ENCODE results near the gene HBS1L.

The HBS1L gene

DNA sequence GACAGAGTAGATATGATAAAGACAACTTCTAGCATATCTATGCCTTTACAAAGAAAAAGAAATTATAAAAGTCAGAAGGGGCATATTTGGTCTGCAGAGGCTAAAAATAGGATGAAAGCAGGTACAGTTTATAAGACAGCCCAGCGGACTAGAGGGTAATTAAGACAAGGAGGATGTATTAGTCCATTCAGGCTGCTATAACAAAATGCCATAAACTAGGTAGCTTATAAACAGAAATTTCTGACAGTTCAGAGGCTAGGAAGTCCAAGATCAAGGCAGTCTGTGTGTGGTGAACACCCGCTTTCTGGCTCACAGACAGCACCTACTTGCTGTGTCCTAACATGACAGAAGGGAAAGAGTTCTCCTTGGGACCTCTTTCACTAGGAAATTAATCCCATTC, 5.7 kb downstream of the HBS1L start:
- TF ChIP-seq, protein P1, sequence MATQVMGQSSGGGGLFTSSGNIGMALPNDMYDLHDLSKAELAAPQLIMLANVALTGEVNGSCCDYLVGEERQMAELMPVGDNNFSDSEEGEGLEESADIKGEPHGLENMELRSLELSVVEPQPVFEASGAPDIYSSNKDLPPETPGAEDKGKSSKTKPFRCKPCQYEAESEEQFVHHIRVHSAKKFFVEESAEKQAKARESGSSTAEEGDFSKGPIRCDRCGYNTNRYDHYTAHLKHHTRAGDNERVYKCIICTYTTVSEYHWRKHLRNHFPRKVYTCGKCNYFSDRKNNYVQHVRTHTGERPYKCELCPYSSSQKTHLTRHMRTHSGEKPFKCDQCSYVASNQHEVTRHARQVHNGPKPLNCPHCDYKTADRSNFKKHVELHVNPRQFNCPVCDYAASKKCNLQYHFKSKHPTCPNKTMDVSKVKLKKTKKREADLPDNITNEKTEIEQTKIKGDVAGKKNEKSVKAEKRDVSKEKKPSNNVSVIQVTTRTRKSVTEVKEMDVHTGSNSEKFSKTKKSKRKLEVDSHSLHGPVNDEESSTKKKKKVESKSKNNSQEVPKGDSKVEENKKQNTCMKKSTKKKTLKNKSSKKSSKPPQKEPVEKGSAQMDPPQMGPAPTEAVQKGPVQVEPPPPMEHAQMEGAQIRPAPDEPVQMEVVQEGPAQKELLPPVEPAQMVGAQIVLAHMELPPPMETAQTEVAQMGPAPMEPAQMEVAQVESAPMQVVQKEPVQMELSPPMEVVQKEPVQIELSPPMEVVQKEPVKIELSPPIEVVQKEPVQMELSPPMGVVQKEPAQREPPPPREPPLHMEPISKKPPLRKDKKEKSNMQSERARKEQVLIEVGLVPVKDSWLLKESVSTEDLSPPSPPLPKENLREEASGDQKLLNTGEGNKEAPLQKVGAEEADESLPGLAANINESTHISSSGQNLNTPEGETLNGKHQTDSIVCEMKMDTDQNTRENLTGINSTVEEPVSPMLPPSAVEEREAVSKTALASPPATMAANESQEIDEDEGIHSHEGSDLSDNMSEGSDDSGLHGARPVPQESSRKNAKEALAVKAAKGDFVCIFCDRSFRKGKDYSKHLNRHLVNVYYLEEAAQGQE (IDR thresholded peaks at IDR 0.05; ENCODE audit: insufficient replicate concordance, low read depth), result no peak
- TF ChIP-seq, protein P2, sequence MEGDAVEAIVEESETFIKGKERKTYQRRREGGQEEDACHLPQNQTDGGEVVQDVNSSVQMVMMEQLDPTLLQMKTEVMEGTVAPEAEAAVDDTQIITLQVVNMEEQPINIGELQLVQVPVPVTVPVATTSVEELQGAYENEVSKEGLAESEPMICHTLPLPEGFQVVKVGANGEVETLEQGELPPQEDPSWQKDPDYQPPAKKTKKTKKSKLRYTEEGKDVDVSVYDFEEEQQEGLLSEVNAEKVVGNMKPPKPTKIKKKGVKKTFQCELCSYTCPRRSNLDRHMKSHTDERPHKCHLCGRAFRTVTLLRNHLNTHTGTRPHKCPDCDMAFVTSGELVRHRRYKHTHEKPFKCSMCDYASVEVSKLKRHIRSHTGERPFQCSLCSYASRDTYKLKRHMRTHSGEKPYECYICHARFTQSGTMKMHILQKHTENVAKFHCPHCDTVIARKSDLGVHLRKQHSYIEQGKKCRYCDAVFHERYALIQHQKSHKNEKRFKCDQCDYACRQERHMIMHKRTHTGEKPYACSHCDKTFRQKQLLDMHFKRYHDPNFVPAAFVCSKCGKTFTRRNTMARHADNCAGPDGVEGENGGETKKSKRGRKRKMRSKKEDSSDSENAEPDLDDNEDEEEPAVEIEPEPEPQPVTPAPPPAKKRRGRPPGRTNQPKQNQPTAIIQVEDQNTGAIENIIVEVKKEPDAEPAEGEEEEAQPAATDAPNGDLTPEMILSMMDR (IDR thresholded peaks at IDR 0.05; ENCODE audit: insufficient read depth, low read length), result no peak
- TF ChIP-seq GABPA (IDR thresholded peaks at IDR 0.05; ENCODE audit: low read depth) (no peak), POLR2AphosphoS5 (IDR thresholded peaks at IDR 0.05; ENCODE audit: low read depth) (no peak), SPI1 (IDR thresholded peaks at IDR 0.05; ENCODE audit: borderline replicate concordance, low read depth) (no peak)
- Histone ChIP-seq H3K27me3 (ENCODE audit: insufficient read depth, poor library complexity, severe bottlenecking) (no peaks in the 10 kb centered on the region), H3K27ac (replicated peaks) (no peak overlapping the region), H3K4me3 (replicated peaks; ENCODE audit: insufficient read depth, low read length) (no peak overlapping the region)
- DNase-seq (ENCODE audit: low read depth in 1 of 2, low spot score in 1 of 2), result no peak

DNA sequence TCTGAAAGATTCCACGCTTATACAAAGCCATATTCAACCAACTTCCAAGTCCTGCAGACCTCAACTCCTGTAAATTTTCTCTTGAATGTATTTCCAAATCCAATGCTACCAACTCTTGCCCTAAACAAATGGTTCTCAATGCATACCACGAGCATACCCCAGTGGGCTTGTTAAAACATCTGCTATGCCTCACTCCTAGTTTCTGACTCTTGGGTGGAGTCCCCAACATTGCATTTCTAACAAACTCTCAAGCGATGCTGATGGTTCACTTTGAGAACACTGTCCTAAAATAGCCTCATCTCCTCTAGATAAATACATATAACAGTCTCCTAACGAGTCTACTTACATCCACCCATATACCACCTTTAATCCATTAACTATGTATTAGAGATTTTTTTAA, 7.3 kb downstream of the HBS1L start:
- DNase-seq (ENCODE audit: low read depth in 1 of 2, low spot score in 1 of 2), result no peak
- Histone ChIP-seq H3K27ac (replicated peaks) (no peak overlapping the region), H3K27me3 (ENCODE audit: insufficient read depth, poor library complexity, severe bottlenecking) (no peaks in the 10 kb centered on the region), H3K4me3 (replicated peaks; ENCODE audit: insufficient read depth, low read length) (no peak overlapping the region)
- no peak for TF ChIP-seq SPI1 (IDR thresholded peaks at IDR 0.05; ENCODE audit: borderline replicate concordance, low read depth)
- no peak for TF ChIP-seq POLR2AphosphoS5 (IDR thresholded peaks at IDR 0.05; ENCODE audit: low read depth)
- TF ChIP-seq, protein P2 (IDR thresholded peaks at IDR 0.05; ENCODE audit: insufficient read depth, low read length), result no peak
- no peak for TF ChIP-seq GABPA (IDR thresholded peaks at IDR 0.05; ENCODE audit: low read depth)
- TF ChIP-seq, protein P1 (IDR thresholded peaks at IDR 0.05; ENCODE audit: insufficient replicate concordance, low read depth), result no peak

DNA sequence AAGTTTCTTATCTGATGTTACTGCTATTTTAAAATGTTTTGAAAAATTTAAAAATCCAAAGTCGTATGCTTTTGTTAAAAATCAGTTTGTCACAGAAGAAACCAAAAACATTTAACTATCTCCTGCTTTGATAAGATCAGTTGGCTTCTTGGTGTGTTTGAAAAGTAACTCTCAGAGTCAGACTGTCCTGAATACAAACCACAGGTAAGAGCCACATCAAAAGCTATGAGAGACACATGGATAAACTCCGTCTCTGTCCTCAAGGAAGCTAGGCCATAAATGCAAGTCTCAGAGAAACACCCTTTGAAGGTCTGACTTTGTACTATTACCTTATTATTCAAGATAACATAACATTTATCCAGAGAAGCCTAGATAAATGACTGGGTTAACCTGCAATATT, 7.7 kb downstream of the HBS1L start:
- TF ChIP-seq, protein P1 (IDR thresholded peaks at IDR 0.05; ENCODE audit: insufficient replicate concordance, low read depth), result no peak
- TF ChIP-seq, protein P2 (IDR thresholded peaks at IDR 0.05; ENCODE audit: insufficient read depth, low read length), result no peak
- TF ChIP-seq GABPA (IDR thresholded peaks at IDR 0.05; ENCODE audit: low read depth), result no peak
- TF ChIP-seq POLR2AphosphoS5 (IDR thresholded peaks at IDR 0.05; ENCODE audit: low read depth), result no peak
- no peak for TF ChIP-seq SPI1 (IDR thresholded peaks at IDR 0.05; ENCODE audit: borderline replicate concordance, low read depth)
- Histone ChIP-seq H3K27ac (replicated peaks) (no peak overlapping the region), H3K4me3 (replicated peaks; ENCODE audit: insufficient read depth, low read length) (no peak overlapping the region), H3K27me3 (ENCODE audit: insufficient read depth, poor library complexity, severe bottlenecking) (no peaks in the 10 kb centered on the region)
- DNase-seq (ENCODE audit: low read depth in 1 of 2, low spot score in 1 of 2), result no peak

Measured in HL-60 (cell line).